ENCODE measurements around the gene XRN1. TPM values are rescaled to one million over a fixed set of nuclear protein-coding genes. Genes with fewer than 3 reads are reported as not detected.

Gene XRN1
- total RNA-seq, 1 experiment from 2014 or later, result 29.9 TPM

GRCh38 chr3:142489572-142490323, 41.9 kb upstream of the XRN1 start:
- no peaks in the 10 kb centered on the region for H3K9me3 ChIP-seq (ENCODE audit: control insufficient read depth, insufficient read depth, low read depth, low read length)
- intact Hi-C loops (cut with micrococcal nuclease; ENCODE audit: unreplicated experiment), result no loop called here
- peak overlapping the region; percentile 60; the same call in 1 of the 2 replicates for H3K27ac ChIP-seq (ENCODE audit: low read length)
- in situ Hi-C loops (cut with HindIII; ENCODE audit: low pct_unique_long_range_greater_than_20kb, low sequenced_read_pairs), result no loop called here
- H3K27me3 ChIP-seq (ENCODE audit: control insufficient read depth, insufficient read depth, low read length), result no peaks in the 10 kb centered on the region
- BruUV-seq (replicated peaks), result no TSS peak
- POLR2A ChIA-PET, result no interaction called here
- peaks cover 7% of the 10 kb centered on the region; the same call in 1 of the 2 replicates for H3K4me1 ChIP-seq (ENCODE audit: control insufficient read depth, insufficient read depth, low read length)
- TF ChIP-seq TCF7L2 (IDR thresholded peaks at IDR 0.05; ENCODE audit: low read depth, low read length), result peak; percentile 86
- TF ChIP-seq CTCF (IDR thresholded peaks at IDR 0.05), result no peak
- TF ChIP-seq REST (IDR thresholded peaks at IDR 0.05; ENCODE audit: insufficient read depth in 1 of 2, low read depth in 2 of 2, low read length in 1 of 2), result 0 out of 4 replicates have a peak, but pooled peaks of 1 of the 2 experiments have one; percentile 20
- TF ChIP-seq SIN3A (IDR thresholded peaks at IDR 0.05; ENCODE audit: borderline replicate concordance, insufficient read depth, low read depth, low read length), result no peak
- peak; percentile 53; the same call in 1 of the 2 replicates for TF ChIP-seq POLR2AphosphoS5 (IDR thresholded peaks at IDR 0.05; ENCODE audit: low read depth, low read length)
- peaks cover 27% of the 10 kb centered on the region; the same call in 1 of the 2 replicates for H3K36me3 ChIP-seq (ENCODE audit: control insufficient read depth, insufficient read depth, low read length)
- CTCF ChIA-PET, result no interaction called here
- ATAC-seq (peak; percentile 80), DNase-seq (ENCODE audit: low read depth, low spot score) (peak; percentile 22)
- H3K4me3 ChIP-seq (ENCODE audit: low read depth in 2 of 2, low read length in 2 of 2), result no peak overlapping the region

GRCh38 chr3:142484912-142485435, 37.1 kb upstream of the XRN1 start:
- in situ Hi-C loops (cut with HindIII; ENCODE audit: low pct_unique_long_range_greater_than_20kb, low sequenced_read_pairs) (no loop called here), intact Hi-C loops (cut with micrococcal nuclease; ENCODE audit: unreplicated experiment) (no loop called here)
- no peak overlapping the region for H3K27ac ChIP-seq (ENCODE audit: low read length)
- ATAC-seq, result no peak
- peaks cover 4% of the 10 kb centered on the region; the same call in 1 of the 2 replicates for H3K4me1 ChIP-seq (ENCODE audit: control insufficient read depth, insufficient read depth, low read length)
- DNase-seq (ENCODE audit: low read depth, low spot score), result no peak
- ChIA-PET CTCF (no interaction called here), POLR2A (no interaction called here)
- H3K36me3 ChIP-seq (ENCODE audit: control insufficient read depth, insufficient read depth, low read length), result peaks cover 5% of the 10 kb centered on the region; the same call in 1 of the 2 replicates
- no peak for TF ChIP-seq TCF7L2 (IDR thresholded peaks at IDR 0.05; ENCODE audit: low read depth, low read length)
- peaks cover 5% of the 10 kb centered on the region; the same call in 1 of the 2 replicates for H3K9me3 ChIP-seq (ENCODE audit: control insufficient read depth, insufficient read depth, low read depth, low read length)
- H3K4me3 ChIP-seq (ENCODE audit: low read depth in 2 of 2, low read length in 2 of 2), result no peak overlapping the region
- no peaks in the 10 kb centered on the region for H3K27me3 ChIP-seq (ENCODE audit: control insufficient read depth, insufficient read depth, low read length)
- no TSS peak for BruUV-seq (replicated peaks)

- ATAC-seq (no peak), DNase-seq (ENCODE audit: low read depth, low spot score) (no peak)
- ChIA-PET POLR2A (no interaction called here), CTCF (no interaction called here)
- intact Hi-C loops (cut with micrococcal nuclease; ENCODE audit: unreplicated experiment), result no loop called here
- Histone ChIP-seq H3K4me3 (ENCODE audit: low read depth in 2 of 2, low read length in 2 of 2) (no peak overlapping the region), H3K9me3 (ENCODE audit: control insufficient read depth, insufficient read depth, low read depth, low read length) (peaks cover 5% of the 10 kb centered on the region; the same call in 1 of the 2 replicates), H3K27ac (ENCODE audit: low read length) (no peak overlapping the region), H3K36me3 (ENCODE audit: control insufficient read depth, insufficient read depth, low read length) (no peaks in the 10 kb centered on the region; the same call in 1 of the 2 replicates), H3K4me1 (ENCODE audit: control insufficient read depth, insufficient read depth, low read length) (no peaks in the 10 kb centered on the region), H3K27me3 (ENCODE audit: control insufficient read depth, insufficient read depth, low read length) (no peaks in the 10 kb centered on the region)
- in situ Hi-C loops (cut with HindIII; ENCODE audit: low pct_unique_long_range_greater_than_20kb, low sequenced_read_pairs), result no loop called here
- no TSS peak for BruUV-seq (replicated peaks)
- TF ChIP-seq CTCF (IDR thresholded peaks at IDR 0.05) (no peak), POLR2AphosphoS5 (IDR thresholded peaks at IDR 0.05; ENCODE audit: low read depth, low read length) (no peak), TCF7L2 (IDR thresholded peaks at IDR 0.05; ENCODE audit: low read depth, low read length) (no peak), SIN3A (IDR thresholded peaks at IDR 0.05; ENCODE audit: borderline replicate concordance, insufficient read depth, low read depth, low read length) (no peak), REST (IDR thresholded peaks at IDR 0.05; ENCODE audit: insufficient read depth in 1 of 2, low read depth in 2 of 2, low read length in 1 of 2) (no peak)
Observed at GRCh38 chr3:142481196-142481595, 33.4 kb upstream of the XRN1 start.

Data from Panc1 (cell line).